HepG2 (cell line): ENCODE results near the gene CHST14. TPM values are rescaled to one million over a fixed set of nuclear protein-coding genes. Genes with fewer than 3 reads are reported as not detected.

ENCODE experiments used
- AGO2 ChIP-seq: fragments of 200-400 bp; formaldehyde crosslinking; optimal IDR thresholded peaks from 2 replicates; pipeline ENCODE3; 2017; ENCODE audit warnings: mild to moderate bottlenecking, low read depth, low read length, moderate library complexity
- CEBPB ChIP-seq: IDR thresholded peaks from 2 replicates; pipeline ENCODE4 v1.6.1; 2011; ENCODE audit warnings: low read depth, low read length, improper control_type of control experiment, borderline replicate concordance
- GMEB1 ChIP-seq: sonication (generic); formaldehyde crosslinking; IDR thresholded peaks from 2 replicates; pipeline ENCODE4 v1.5.1; 2020; ENCODE audit warnings: missing genetic modification reagents, mild to moderate bottlenecking, borderline replicate concordance
- HIC2 ChIP-seq: sonication (generic); formaldehyde crosslinking; IDR thresholded peaks from 2 replicates; pipeline ENCODE4 v1.9.0; 2022; ENCODE audit warnings: low read depth, missing genetic modification reagents
- HNRNPK ChIP-seq: fragments of 200-400 bp; formaldehyde crosslinking; IDR thresholded peaks from 2 replicates; pipeline ENCODE4 v1.6.1; 2018; ENCODE audit warnings: low read length, low read depth, moderate library complexity, mild to moderate bottlenecking; ENCODE audit not compliant: poor library complexity, severe bottlenecking
- HNRNPLL ChIP-seq: fragments of 200-400 bp; formaldehyde crosslinking; IDR thresholded peaks from 2 replicates; pipeline ENCODE4 v1.6.1; 2017; ENCODE audit warnings: mild to moderate bottlenecking, low read depth, low read length; ENCODE audit not compliant: poor library complexity, severe bottlenecking
- KDM6A ChIP-seq: IDR thresholded peaks from 2 replicates; pipeline ENCODE4 v1.6.1; 2016; ENCODE audit warnings: low read depth
- KMT2A ChIP-seq: sonication (generic); formaldehyde crosslinking; IDR thresholded peaks from 2 replicates; pipeline ENCODE4 v1.4.0; 2020; ENCODE audit warnings: missing genetic modification reagents
- MAX ChIP-seq: IDR thresholded peaks from 2 replicates; pipeline ENCODE4 v1.6.1; 2012; ENCODE audit warnings: inconsistent platforms
- MED1 ChIP-seq: sonication (generic); formaldehyde crosslinking; IDR thresholded peaks from 2 replicates; pipeline ENCODE4 v1.4.0; 2020; ENCODE audit warnings: missing genetic modification reagents
- MED8 ChIP-seq: sonication (generic); formaldehyde crosslinking; IDR thresholded peaks from 2 replicates; pipeline ENCODE4 v1.8.1; 2023; ENCODE audit warnings: mild to moderate bottlenecking, missing genetic modification reagents; ENCODE audit not compliant: insufficient replicate concordance
- MTA1 ChIP-seq: sonication (generic); formaldehyde crosslinking; IDR thresholded peaks from 2 replicates; pipeline ENCODE4 v1.4.0; 2020; ENCODE audit warnings: missing genetic modification reagents, mild to moderate bottlenecking, borderline replicate concordance
- MXD3 ChIP-seq: IDR thresholded peaks from 2 replicates; pipeline ENCODE4 v1.6.1; 2016; ENCODE audit warnings: mild to moderate bottlenecking, missing biosample characterization, missing genetic modification reagents
- NR3C1 ChIP-seq: sonication (generic); formaldehyde crosslinking; IDR thresholded peaks from 2 replicates; pipeline ENCODE4 v1.4.0; 2020; ENCODE audit warnings: missing genetic modification reagents
- POLR2A ChIP-seq, 2 experiments: IDR thresholded peaks; 2 replicates each; pipeline ENCODE4 v1.6.1; 2011; ENCODE audit warnings: low read depth in 2 of 2, low read length in 2 of 2, mild to moderate bottlenecking in 1 of 2, moderate library complexity in 1 of 2; ENCODE audit not compliant: insufficient read depth in 1 of 2
- PREB ChIP-seq: sonication (generic); formaldehyde crosslinking; IDR thresholded peaks from 2 replicates; pipeline ENCODE4 v1.4.0; 2020; ENCODE audit warnings: missing genetic modification reagents
- RBFOX2 ChIP-seq: fragments of 200-400 bp; formaldehyde crosslinking; IDR thresholded peaks from 2 replicates; pipeline ENCODE4 v1.6.1; 2017; ENCODE audit warnings: low read depth, mild to moderate bottlenecking, low read length
- SAFB2 ChIP-seq: sonication (generic); formaldehyde crosslinking; IDR thresholded peaks from 2 replicates; pipeline ENCODE4 v1.5.1; 2020; ENCODE audit warnings: missing genetic modification reagents, low read depth, mild to moderate bottlenecking, borderline replicate concordance
- TBX2 ChIP-seq: sonication (generic); formaldehyde crosslinking; IDR thresholded peaks from 2 replicates; pipeline ENCODE4 v1.5.0; 2020; ENCODE audit warnings: missing genetic modification reagents, mild to moderate bottlenecking, borderline replicate concordance
- ZFY ChIP-seq: sonication (generic); formaldehyde crosslinking; IDR thresholded peaks from 2 replicates; pipeline ENCODE4 v1.4.0; 2020; ENCODE audit warnings: missing genetic modification reagents
- ZNF501 ChIP-seq: sonication (generic); formaldehyde crosslinking; IDR thresholded peaks from 2 replicates; pipeline ENCODE4 v1.5.1; 2020; ENCODE audit warnings: mild to moderate bottlenecking, moderate library complexity, missing genetic modification reagents
- ZNF513 ChIP-seq: sonication (generic); formaldehyde crosslinking; conservative IDR thresholded peaks from 2 replicates; pipeline ENCODE4 v1.5.0; 2020; ENCODE audit warnings: missing genetic modification reagents
- ZNF891 ChIP-seq: sonication (generic); formaldehyde crosslinking; IDR thresholded peaks from 2 replicates; pipeline ENCODE4 v1.5.0; 2020; ENCODE audit warnings: mild to moderate bottlenecking, missing genetic modification reagents
- polyA plus RNA-seq, 8 experiments: library from polyadenylated mRNA; depleted of rRNA in 3 of 8; stranded (reverse) in 7 of 8; unstranded in 1 of 8; fragments of >200 nt; fragmentation: Illumina TruSeq in 4 of 8; extraction: Trizol in 4 of 8; gene quantifications; 2 replicates each; pipeline versions ENCODE4 v1.2.1 to v1.2.3, GENCODE V29; 2011 to 2016; ENCODE audit warnings: low read depth in 4 of 8, missing spikeins in 1 of 8, mixed read lengths in 1 of 8; ENCODE audit not compliant: insufficient read depth in 1 of 8
- total RNA-seq, 5 experiments: library from RNA; depleted of rRNA; stranded (reverse); fragments of >200 nt; fragmentation: Illumina TruSeq; extraction: Trizol; gene quantifications; 2 replicates each; pipeline ENCODE4 v1.2.3, GENCODE V29; 2016; ENCODE audit warnings: low read depth in 1 of 5

Gene CHST14
- total and polyA plus RNA-seq, 2 of the 13 experiments (the other 11 are each of a cell fraction or from before 2014, with no cell fraction given): 8.9 to 12.4 TPM

GRCh38 chr15:40471105-40471807, 472 bp downstream of the CHST14 start (continued):
- TF ChIP-seq KMT2A (CRISPR knock-in tag) (peak; percentile 64), ZNF501 (CRISPR knock-in tag) (no peak), MAX (peak; percentile 39; the same call in 1 of the 2 replicates), ZNF513 (CRISPR knock-in tag) (0 out of 2 replicates have a peak, but pooled peaks have one; percentile 36), AGO2 (peak; percentile 66), MED8 (peak; percentile 33), TBX2 (CRISPR knock-in tag) (no peak), HIC2 (no peak), ZFY (CRISPR knock-in tag) (peak; percentile 59), HNRNPK (peak; percentile 31), RBFOX2 (peak; percentile 61), SAFB2 (no peak; the same call in 1 of the 2 replicates), NR3C1 (no peak), MTA1 (CRISPR knock-in tag) (0 out of 2 replicates have a peak, but pooled peaks have one; percentile 5), KDM6A (no peak), POLR2A (IDR thresholded peaks at IDR 0.05; ENCODE audit: insufficient read depth in 1 of 2, low read depth in 2 of 2, low read length in 2 of 2) (peak in 1 of 2 experiments; percentile 15; a peak in 1 of 4 replicates), CEBPB (no peak), HNRNPLL (peak; percentile 46), MXD3 (peak; percentile 40; the same call in 1 of the 2 replicates), GMEB1 (CRISPR knock-in tag) (0 out of 2 replicates have a peak, but pooled peaks have one; percentile 19), ZNF891 (CRISPR knock-in tag) (peak; percentile 43; the same call in 1 of the 2 replicates), MED1 (CRISPR knock-in tag) (0 out of 2 replicates have a peak, but pooled peaks have one; percentile 18), PREB (CRISPR knock-in tag) (0 out of 2 replicates have a peak, but pooled peaks have one; percentile 29)
